HepG2 (cell line): ENCODE data around the gene STK40. TPM values are rescaled to one million over a fixed set of nuclear protein-coding genes. Genes with fewer than 3 reads are reported as not detected.

Experiments
- CBFB ChIP-seq: sonication (generic); formaldehyde crosslinking; IDR thresholded peaks from 2 replicates; pipeline ENCODE4 v1.4.0; 2020; ENCODE audit warnings: missing genetic modification reagents
- GATAD1 ChIP-seq: IDR thresholded peaks from 2 replicates; pipeline ENCODE4 v1.6.1; 2016; ENCODE audit warnings: missing genetic modification reagents, missing compliant biosample characterization
- SALL1 ChIP-seq: sonication (generic); formaldehyde crosslinking; IDR thresholded peaks from 2 replicates; pipeline ENCODE4 v1.8.0; 2022; ENCODE audit warnings: mild to moderate bottlenecking, missing genetic modification reagents
- TARDBP ChIP-seq: sonication (generic); formaldehyde crosslinking; IDR thresholded peaks from 2 replicates; pipeline ENCODE4 v1.8.0; 2022; ENCODE audit warnings: mild to moderate bottlenecking, missing genetic modification reagents
- ZKSCAN8 ChIP-seq: IDR thresholded peaks from 2 replicates; pipeline ENCODE4 v1.6.1; 2016; ENCODE audit warnings: borderline replicate concordance, missing genetic modification reagents, missing compliant biosample characterization
- ZMAT3 ChIP-seq: sonication (generic); formaldehyde crosslinking; conservative IDR thresholded peaks from 2 replicates; pipeline ENCODE4 v1.7.0; 2021; ENCODE audit warnings: missing genetic modification reagents
- ZNF296 ChIP-seq: sonication (generic); formaldehyde crosslinking; conservative IDR thresholded peaks from 2 replicates; pipeline ENCODE4 v1.5.0; 2020; ENCODE audit warnings: mild to moderate bottlenecking, missing genetic modification reagents
- ZNF556 ChIP-seq: sonication (generic); formaldehyde crosslinking; IDR thresholded peaks from 2 replicates; pipeline ENCODE4 v1.4.0; 2020; ENCODE audit warnings: mild to moderate bottlenecking, missing genetic modification reagents, borderline replicate concordance
- ZSCAN9 ChIP-seq: IDR thresholded peaks from 2 replicates; pipeline ENCODE4 v1.6.1; 2016; ENCODE audit warnings: borderline replicate concordance
- polyA plus RNA-seq, 8 experiments: library from polyadenylated mRNA; depleted of rRNA in 3 of 8; stranded (reverse) in 7 of 8; unstranded in 1 of 8; fragments of >200 nt; fragmentation: Illumina TruSeq in 4 of 8; extraction: Trizol in 4 of 8; gene quantifications; 2 replicates each; pipeline versions ENCODE4 v1.2.1 to v1.2.3, GENCODE V29; 2011 to 2016; ENCODE audit warnings: low read depth in 4 of 8, missing spikeins in 1 of 8, mixed read lengths in 1 of 8; ENCODE audit not compliant: insufficient read depth in 1 of 8
- total RNA-seq, 5 experiments: library from RNA; depleted of rRNA; stranded (reverse); fragments of >200 nt; fragmentation: Illumina TruSeq; extraction: Trizol; gene quantifications; 2 replicates each; pipeline ENCODE4 v1.2.3, GENCODE V29; 2016; ENCODE audit warnings: low read depth in 1 of 5
- TF ChIP-seq, protein P1 (sequence below): sonication (generic); formaldehyde crosslinking; IDR thresholded peaks from 2 replicates; pipeline ENCODE4 v1.8.1; 2023; ENCODE audit warnings: mild to moderate bottlenecking, inconsistent platforms, moderate library complexity, missing genetic modification reagents, borderline replicate concordance
- TF ChIP-seq, protein P2 (sequence below): sonication (generic); formaldehyde crosslinking; IDR thresholded peaks from 2 replicates; pipeline ENCODE4 v1.4.0; 2020; ENCODE audit warnings: missing genetic modification reagents, mild to moderate bottlenecking, borderline replicate concordance
- TF ChIP-seq, protein P3 (sequence below): sonication (generic); formaldehyde crosslinking; IDR thresholded peaks from 2 replicates; pipeline ENCODE4 v1.4.0; 2020; ENCODE audit warnings: missing genetic modification reagents
- TF ChIP-seq, protein P4 (sequence below): sonication (generic); formaldehyde crosslinking; IDR thresholded peaks from 2 replicates; pipeline ENCODE4 v1.4.0; 2020; ENCODE audit warnings: missing genetic modification reagents
- TF ChIP-seq, protein P5 (sequence below): sonication (generic); formaldehyde crosslinking; IDR thresholded peaks from 2 replicates; pipeline ENCODE4 v1.5.1; 2020; ENCODE audit warnings: mild to moderate bottlenecking, missing genetic modification reagents
- TF ChIP-seq, protein P6 (sequence below): sonication (generic); formaldehyde crosslinking; IDR thresholded peaks from 2 replicates; pipeline ENCODE4 v1.4.0; 2020; ENCODE audit warnings: missing genetic modification reagents, mild to moderate bottlenecking, borderline replicate concordance

The STK40 gene
- total and polyA plus RNA-seq, 2 of the 13 experiments (the other 11 are each of a cell fraction or from before 2014, with no cell fraction given) = 33.8 to 35.1 TPM

DNA sequence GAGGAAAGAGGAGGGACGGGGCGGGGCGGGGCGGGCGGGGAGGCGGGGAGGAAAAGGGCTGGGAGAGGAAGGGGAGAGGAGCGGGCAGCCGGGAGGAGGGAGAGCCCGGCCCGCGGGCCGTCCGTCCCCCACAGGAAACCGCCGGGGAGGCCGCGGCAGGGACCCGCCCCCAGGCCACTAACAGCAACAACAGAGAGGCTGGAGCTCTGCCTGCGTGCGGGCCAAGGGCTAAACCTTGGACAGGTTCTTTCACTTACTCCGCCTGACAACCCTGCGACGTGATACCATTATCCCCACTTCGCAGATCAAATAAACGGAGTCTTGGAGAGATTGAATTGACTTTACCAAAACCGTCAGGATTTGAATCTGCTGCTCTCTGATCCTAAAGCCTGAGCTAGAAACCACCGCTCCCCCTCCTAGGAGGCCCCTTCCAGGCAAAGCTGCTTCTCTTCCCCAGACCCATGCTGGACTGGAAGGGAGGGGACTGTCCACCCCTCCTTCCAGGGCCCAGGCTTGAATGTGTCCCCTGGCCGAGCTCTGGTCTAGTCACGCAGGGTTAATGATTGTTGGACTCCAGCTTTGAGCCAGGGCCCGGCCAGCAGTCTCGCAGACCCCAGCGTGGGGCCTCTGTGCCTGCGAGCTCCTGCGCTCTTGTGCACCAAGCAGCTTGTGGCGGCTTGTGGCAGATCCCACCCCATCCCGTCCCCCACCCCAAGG, 61.9 kb downstream of the STK40 start, which contains the start of gene EVA1B (continued):
- TF ChIP-seq, protein P1, sequence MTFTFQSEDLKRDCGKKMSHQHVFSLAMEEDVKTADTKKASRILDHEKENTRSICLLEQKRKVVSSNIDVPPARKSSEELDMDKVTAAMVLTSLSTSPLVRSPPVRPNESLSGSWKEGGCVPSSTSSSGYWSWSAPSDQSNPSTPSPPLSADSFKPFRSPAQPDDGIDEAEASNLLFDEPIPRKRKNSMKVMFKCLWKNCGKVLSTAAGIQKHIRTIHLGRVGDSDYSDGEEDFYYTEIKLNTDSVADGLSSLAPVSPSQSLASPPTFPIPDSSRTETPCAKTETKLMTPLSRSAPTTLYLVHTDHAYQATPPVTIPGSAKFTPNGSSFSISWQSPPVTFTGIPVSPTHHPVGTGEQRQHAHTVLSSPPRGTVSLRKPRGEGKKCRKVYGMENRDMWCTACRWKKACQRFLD = 0 out of 2 replicates have a peak, but pooled peaks have one; percentile 43
- TF ChIP-seq, protein P2, sequence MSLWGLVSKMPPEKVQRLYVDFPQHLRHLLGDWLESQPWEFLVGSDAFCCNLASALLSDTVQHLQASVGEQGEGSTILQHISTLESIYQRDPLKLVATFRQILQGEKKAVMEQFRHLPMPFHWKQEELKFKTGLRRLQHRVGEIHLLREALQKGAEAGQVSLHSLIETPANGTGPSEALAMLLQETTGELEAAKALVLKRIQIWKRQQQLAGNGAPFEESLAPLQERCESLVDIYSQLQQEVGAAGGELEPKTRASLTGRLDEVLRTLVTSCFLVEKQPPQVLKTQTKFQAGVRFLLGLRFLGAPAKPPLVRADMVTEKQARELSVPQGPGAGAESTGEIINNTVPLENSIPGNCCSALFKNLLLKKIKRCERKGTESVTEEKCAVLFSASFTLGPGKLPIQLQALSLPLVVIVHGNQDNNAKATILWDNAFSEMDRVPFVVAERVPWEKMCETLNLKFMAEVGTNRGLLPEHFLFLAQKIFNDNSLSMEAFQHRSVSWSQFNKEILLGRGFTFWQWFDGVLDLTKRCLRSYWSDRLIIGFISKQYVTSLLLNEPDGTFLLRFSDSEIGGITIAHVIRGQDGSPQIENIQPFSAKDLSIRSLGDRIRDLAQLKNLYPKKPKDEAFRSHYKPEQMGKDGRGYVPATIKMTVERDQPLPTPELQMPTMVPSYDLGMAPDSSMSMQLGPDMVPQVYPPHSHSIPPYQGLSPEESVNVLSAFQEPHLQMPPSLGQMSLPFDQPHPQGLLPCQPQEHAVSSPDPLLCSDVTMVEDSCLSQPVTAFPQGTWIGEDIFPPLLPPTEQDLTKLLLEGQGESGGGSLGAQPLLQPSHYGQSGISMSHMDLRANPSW (CRISPR knock-in tag) = 0 out of 2 replicates have a peak, but pooled peaks have one; percentile 47
- TF ChIP-seq, protein P3, sequence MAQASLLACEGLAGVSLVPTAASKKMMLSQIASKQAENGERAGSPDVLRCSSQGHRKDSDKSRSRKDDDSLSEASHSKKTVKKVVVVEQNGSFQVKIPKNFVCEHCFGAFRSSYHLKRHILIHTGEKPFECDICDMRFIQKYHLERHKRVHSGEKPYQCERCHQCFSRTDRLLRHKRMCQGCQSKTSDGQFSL (CRISPR knock-in tag) = peak; percentile 69; the same call in 1 of the 2 replicates
- TF ChIP-seq, protein P4, sequence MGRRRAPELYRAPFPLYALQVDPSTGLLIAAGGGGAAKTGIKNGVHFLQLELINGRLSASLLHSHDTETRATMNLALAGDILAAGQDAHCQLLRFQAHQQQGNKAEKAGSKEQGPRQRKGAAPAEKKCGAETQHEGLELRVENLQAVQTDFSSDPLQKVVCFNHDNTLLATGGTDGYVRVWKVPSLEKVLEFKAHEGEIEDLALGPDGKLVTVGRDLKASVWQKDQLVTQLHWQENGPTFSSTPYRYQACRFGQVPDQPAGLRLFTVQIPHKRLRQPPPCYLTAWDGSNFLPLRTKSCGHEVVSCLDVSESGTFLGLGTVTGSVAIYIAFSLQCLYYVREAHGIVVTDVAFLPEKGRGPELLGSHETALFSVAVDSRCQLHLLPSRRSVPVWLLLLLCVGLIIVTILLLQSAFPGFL (CRISPR knock-in tag) = no peak
- peak; percentile 69 for TF ChIP-seq GATAD1
- peak; percentile 66; the same call in 1 of the 2 replicates for TF ChIP-seq ZNF296 (CRISPR knock-in tag)
- peak; percentile 69; the same call in 1 of the 2 replicates for TF ChIP-seq SALL1 (CRISPR knock-in tag)
- TF ChIP-seq ZNF556 (CRISPR knock-in tag) = peak; percentile 31; the same call in 1 of the 2 replicates
- peak; percentile 76; the same call in 1 of the 2 replicates for TF ChIP-seq ZKSCAN8 (CRISPR knock-in tag)
- TF ChIP-seq TARDBP (CRISPR knock-in tag) = peak; percentile 67; the same call in 1 of the 2 replicates
- TF ChIP-seq, protein P5, sequence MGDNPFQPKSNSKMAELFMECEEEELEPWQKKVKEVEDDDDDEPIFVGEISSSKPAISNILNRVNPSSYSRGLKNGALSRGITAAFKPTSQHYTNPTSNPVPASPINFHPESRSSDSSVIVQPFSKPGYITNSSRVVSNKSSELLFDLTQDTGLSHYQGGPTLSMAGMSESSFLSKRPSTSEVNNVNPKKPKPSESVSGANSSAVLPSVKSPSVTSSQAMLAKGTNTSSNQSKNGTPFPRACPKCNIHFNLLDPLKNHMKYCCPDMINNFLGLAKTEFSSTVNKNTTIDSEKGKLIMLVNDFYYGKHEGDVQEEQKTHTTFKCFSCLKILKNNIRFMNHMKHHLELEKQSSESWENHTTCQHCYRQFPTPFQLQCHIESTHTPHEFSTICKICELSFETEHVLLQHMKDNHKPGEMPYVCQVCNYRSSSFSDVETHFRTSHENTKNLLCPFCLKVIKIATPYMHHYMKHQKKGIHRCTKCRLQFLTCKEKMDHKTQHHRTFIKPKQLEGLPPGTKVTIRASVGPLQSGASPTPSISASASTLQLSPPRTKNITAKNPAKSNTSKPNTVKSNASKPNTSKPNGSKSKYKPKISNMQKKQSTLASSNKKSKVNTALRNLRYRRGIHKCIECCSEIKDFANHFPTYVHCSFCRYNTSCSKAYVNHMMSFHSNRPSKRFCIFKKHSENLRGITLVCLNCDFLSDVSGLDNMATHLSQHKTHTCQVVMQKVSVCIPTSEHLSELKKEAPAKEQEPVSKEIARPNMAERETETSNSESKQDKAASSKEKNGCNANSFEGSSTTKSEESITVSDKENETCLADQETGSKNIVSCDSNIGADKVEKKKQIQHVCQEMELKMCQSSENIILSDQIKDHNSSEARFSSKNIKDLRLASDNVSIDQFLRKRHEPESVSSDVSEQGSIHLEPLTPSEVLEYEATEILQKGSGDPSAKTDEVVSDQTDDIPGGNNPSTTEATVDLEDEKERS (CRISPR knock-in tag) = peak; percentile 39; the same call in 1 of the 2 replicates
- peak; percentile 75 for TF ChIP-seq ZSCAN9 (CRISPR knock-in tag)
- TF ChIP-seq, protein P6, sequence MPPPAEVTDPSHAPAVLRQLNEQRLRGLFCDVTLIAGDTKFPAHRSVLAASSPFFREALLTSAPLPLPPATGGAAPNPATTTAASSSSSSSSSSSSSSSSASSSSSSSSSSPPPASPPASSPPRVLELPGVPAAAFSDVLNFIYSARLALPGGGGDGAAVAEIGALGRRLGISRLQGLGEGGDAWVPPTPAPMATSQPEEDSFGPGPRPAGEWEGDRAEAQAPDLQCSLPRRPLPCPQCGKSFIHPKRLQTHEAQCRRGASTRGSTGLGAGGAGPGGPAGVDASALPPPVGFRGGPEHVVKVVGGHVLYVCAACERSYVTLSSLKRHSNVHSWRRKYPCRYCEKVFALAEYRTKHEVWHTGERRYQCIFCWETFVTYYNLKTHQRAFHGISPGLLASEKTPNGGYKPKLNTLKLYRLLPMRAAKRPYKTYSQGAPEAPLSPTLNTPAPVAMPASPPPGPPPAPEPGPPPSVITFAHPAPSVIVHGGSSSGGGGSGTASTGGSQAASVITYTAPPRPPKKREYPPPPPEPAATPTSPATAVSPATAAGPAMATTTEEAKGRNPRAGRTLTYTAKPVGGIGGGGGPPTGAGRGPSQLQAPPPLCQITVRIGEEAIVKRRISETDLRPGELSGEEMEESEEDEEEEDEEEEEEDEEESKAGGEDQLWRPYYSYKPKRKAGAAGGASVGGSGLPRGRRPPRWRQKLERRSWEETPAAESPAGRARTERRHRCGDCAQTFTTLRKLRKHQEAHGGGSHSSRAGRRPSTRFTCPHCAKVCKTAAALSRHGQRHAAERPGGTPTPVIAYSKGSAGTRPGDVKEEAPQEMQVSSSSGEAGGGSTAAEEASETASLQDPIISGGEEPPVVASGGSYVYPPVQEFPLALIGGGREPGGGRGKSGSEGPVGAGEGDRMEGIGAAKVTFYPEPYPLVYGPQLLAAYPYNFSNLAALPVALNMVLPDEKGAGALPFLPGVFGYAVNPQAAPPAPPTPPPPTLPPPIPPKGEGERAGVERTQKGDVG (CRISPR knock-in tag) = peak; percentile 74; the same call in 1 of the 2 replicates
- peak; percentile 19; the same call in 1 of the 2 replicates for TF ChIP-seq ZMAT3 (CRISPR knock-in tag)
- 0 out of 2 replicates have a peak, but pooled peaks have one; percentile 35 for TF ChIP-seq CBFB (CRISPR knock-in tag)
